NCI-H446 treated with DMSO at 0.1 percent for 48 hours (cell line): ENCODE measurements around the gene MS4A12.
"Not testable (repeated sequence)": the region's sequence is repeated elsewhere in the genome, so short reads cannot be mapped to it uniquely, and the experiment has no call there.

ENCODE experiments used
- DNase-seq: peaks from one replicate; lab custom pipeline; 2025; lab: John Stamatoyannopoulos, UW

MS4A12 gene

GRCh38 chr11:60492488-60493009, at the start of gene MS4A12:
Gene MS4A12, plus strand, starts transcription at chr11:60492778. Its CDS starts 4,541 bp downstream, at chr11:60497319.
- no peak for DNase-seq

- no peak for DNase-seq
These were observed 45.5 kb upstream of the MS4A12 start for GRCh38 chr11:60447070-60447469.

- no peak for DNase-seq
These were observed 44.7 kb upstream of the MS4A12 start for GRCh38 chr11:60447846-60448245.

GRCh38 chr11:60451185-60451584, 41.4 kb upstream of the MS4A12 start:
- not testable (repeated sequence) for DNase-seq

GRCh38 chr11:60454212-60454611, 38.4 kb upstream of the MS4A12 start:
- DNase-seq, result no peak

- DNase-seq, result no peak
These were observed 37.0 kb upstream of the MS4A12 start, which contains the start of gene MS4A1 for GRCh38 chr11:60455531-60456042. Gene MS4A1, plus strand, starts transcription at chr11:60455847. Its CDS starts 6,528 bp downstream, at chr11:60462375.

GRCh38 chr11:60457576-60457975, 35.0 kb upstream of the MS4A12 start:
- no peak for DNase-seq

- no peak for DNase-seq
These were observed 33.2 kb upstream of the MS4A12 start for GRCh38 chr11:60459345-60459744.

GRCh38 chr11:60468829-60469228, 23.7 kb upstream of the MS4A12 start:
- no peak for DNase-seq

GRCh38 chr11:60469723-60470122, 22.9 kb upstream of the MS4A12 start:
- no peak for DNase-seq

- no peak for DNase-seq
These were observed 15.5 kb upstream of the MS4A12 start for GRCh38 chr11:60477035-60477445.

GRCh38 chr11:60482361-60482760, 10.2 kb upstream of the MS4A12 start:
- DNase-seq, result no peak

- no peak for DNase-seq
These were observed 6.6 kb upstream of the MS4A12 start for GRCh38 chr11:60485987-60486386.

GRCh38 chr11:60493454-60493853, 876 bp downstream of the MS4A12 start:
- DNase-seq, result no peak

GRCh38 chr11:60498399-60498798, 5.8 kb downstream of the MS4A12 start:
- DNase-seq, result no peak

GRCh38 chr11:60498853-60499252, 6.3 kb downstream of the MS4A12 start:
- no peak for DNase-seq

- DNase-seq, result no peak
These were observed 7.8 kb downstream of the MS4A12 start for GRCh38 chr11:60500276-60500910.

- no peak for DNase-seq
These were observed 9.7 kb downstream of the MS4A12 start for GRCh38 chr11:60502221-60502775.

GRCh38 chr11:60504219-60504905, 11.8 kb downstream of the MS4A12 start:
- DNase-seq, result no peak

GRCh38 chr11:60509609-60510008, 17.0 kb downstream of the MS4A12 start:
- DNase-seq, result not testable (repeated sequence)

- DNase-seq, result not testable (repeated sequence)
These were observed 17.6 kb downstream of the MS4A12 start for GRCh38 chr11:60510209-60510608.

GRCh38 chr11:60511393-60511792, 18.8 kb downstream of the MS4A12 start:
- no peak for DNase-seq
